ENCODE measurements around the gene CAPZB.

CAPZB gene

DNA sequence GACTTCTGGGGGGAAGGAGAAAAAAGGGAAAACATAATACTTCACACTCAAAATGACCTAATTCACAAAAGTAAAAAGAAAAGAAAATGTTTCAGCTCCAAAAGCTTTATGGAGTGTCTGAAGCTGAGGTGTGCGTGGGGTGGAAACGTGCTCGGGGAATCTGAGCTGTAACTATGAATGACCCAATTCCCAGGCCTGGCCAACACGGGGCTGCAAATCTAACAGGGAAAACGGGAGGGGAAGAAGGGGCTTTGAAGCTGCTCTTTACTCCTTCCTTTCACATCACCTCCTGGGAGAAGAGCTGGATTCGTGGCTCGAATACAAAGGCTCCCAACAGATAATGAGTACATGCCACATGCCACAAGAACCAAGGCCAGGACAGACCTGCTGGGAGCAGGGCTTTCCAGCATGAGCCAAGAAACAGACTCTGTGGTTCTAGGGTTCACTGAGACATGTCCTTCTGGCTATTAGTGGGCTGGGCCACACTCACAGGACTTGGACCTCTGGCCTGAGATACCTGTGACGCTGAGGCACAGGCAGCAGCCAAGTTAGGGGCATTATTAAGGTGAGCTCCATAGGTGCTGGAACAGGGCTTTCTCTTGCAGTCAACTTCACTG is 121.7 kb downstream of the CAPZB start:
- H3K9me3 ChIP-seq (ENCODE audit: control insufficient read depth, insufficient read depth, low read length) = no peaks in the 10 kb centered on the region
- H3K9ac ChIP-seq (ENCODE audit: low read depth, low read length) = no peak overlapping the region
- no peaks in the 10 kb centered on the region for H3K4me1 ChIP-seq (ENCODE audit: control insufficient read depth, insufficient read depth, low read length)

DNA sequence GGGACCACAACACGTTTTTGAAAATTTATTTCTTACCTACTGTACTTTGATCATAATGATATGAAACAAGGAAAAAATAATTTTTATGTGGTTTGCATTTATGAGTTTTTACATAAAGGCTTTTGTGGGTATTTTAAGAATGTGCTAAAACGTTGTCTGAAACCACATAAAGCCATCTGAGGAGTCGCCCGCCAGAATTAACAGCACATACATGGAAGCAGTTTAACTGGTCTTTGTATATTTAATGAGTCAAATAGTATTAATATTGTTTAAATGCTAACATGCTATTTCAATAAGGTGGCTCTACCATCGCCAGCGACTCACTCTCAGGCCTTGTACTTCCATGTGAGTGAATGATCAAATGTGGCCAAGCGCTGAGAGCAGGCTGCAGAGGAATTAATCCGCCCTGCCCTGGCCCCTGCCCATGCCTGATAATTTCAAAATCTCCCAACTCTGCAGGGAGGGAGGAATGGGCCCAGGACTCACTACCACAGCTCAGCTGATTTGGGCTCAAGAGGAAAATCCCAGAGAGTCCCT is 123.7 kb downstream of the CAPZB start:
- H3K9ac ChIP-seq (ENCODE audit: low read depth, low read length) = no peak overlapping the region

More for the DNA sequence above, 121.7 kb downstream of the CAPZB start:
- Histone ChIP-seq H3K36me3 (ENCODE audit: control insufficient read depth, insufficient read depth, low read length) (no peaks in the 10 kb centered on the region), H3K4me3 (ENCODE audit: low read depth, low read length) (no peak overlapping the region), H3K27me3 (ENCODE audit: control insufficient read depth, insufficient read depth, low read length) (no peaks in the 10 kb centered on the region)

DNA sequence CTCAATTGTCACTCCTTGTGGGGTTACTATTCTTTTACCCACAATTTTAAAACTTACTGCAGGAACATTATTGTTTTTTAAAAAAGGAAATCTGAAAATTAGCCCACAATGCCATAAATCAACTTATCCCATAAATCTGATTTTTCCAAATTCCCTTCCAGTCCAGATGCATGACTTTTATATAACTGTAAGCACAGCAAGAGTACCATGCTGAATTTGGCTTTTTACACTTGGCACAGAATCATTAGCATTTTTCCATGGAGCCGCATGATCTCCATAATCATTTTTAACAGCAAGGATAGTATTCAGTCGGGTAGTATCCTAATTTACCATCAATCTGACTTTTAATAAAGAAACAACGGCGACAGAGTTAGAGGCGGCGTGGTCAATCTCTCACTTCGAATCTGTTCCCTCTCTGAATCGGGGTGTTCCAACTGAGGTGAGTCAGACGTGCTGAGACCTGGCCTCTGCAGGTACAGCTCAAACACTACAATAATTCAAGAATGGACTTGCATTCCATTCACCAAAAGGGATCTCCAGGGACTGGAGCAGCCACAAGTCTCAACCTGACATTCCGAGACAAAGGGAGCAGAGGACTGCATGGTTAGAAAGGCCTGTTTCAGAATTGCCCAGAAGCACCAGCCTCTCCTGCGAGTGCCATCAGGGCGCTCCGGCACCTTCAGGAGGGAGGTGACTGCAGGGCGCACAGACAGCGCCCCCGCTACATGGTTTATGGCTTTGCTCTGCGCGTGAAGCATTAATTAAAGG is 124.3 kb downstream of the CAPZB start:
- Histone ChIP-seq H3K4me3 (ENCODE audit: low read depth, low read length) (no peak overlapping the region), H3K9me3 (ENCODE audit: control insufficient read depth, insufficient read depth, low read length) (no peaks in the 10 kb centered on the region), H3K27me3 (ENCODE audit: control insufficient read depth, insufficient read depth, low read length) (no peaks in the 10 kb centered on the region)

More for the DNA sequence above, 123.7 kb downstream of the CAPZB start:
- Histone ChIP-seq H3K4me3 (ENCODE audit: low read depth, low read length) (no peak overlapping the region), H3K9me3 (ENCODE audit: control insufficient read depth, insufficient read depth, low read length) (no peaks in the 10 kb centered on the region), H3K4me1 (ENCODE audit: control insufficient read depth, insufficient read depth, low read length) (no peaks in the 10 kb centered on the region), H3K27me3 (ENCODE audit: control insufficient read depth, insufficient read depth, low read length) (no peaks in the 10 kb centered on the region), H3K36me3 (ENCODE audit: control insufficient read depth, insufficient read depth, low read length) (peaks cover under 1% of the 10 kb centered on the region)

DNA sequence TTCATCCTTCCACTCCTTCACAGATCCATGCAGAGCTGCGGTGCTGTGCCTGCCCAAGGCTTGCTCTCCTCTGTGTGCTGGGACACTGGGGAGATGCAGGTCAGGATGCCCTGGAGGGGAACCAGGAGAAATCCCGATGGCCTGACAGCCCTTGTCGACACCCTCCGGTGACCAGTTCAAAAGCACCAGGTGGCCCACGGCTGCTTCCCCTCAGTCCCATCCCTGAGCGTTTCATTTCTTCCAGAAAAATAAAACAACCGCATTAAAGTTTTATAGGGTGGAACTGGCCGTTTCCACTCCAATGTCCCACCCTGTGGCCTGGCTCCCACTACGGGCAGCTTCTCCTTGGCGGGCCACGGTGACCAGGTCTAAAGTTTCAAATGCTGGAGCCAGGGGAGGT is 124.9 kb downstream of the CAPZB start:
- Histone ChIP-seq H3K9me3 (ENCODE audit: control insufficient read depth, insufficient read depth, low read length) (no peaks in the 10 kb centered on the region), H3K36me3 (ENCODE audit: control insufficient read depth, insufficient read depth, low read length) (peaks cover 13% of the 10 kb centered on the region), H3K4me3 (ENCODE audit: low read depth, low read length) (no peak overlapping the region), H3K4me1 (ENCODE audit: control insufficient read depth, insufficient read depth, low read length) (no peaks in the 10 kb centered on the region), H3K27me3 (ENCODE audit: control insufficient read depth, insufficient read depth, low read length) (no peaks in the 10 kb centered on the region), H3K9ac (ENCODE audit: low read depth, low read length) (no peak overlapping the region)

More for the DNA sequence above, 124.3 kb downstream of the CAPZB start:
- Histone ChIP-seq H3K36me3 (ENCODE audit: control insufficient read depth, insufficient read depth, low read length) (peaks cover 7% of the 10 kb centered on the region), H3K9ac (ENCODE audit: low read depth, low read length) (no peak overlapping the region), H3K4me1 (ENCODE audit: control insufficient read depth, insufficient read depth, low read length) (no peaks in the 10 kb centered on the region)

DNA sequence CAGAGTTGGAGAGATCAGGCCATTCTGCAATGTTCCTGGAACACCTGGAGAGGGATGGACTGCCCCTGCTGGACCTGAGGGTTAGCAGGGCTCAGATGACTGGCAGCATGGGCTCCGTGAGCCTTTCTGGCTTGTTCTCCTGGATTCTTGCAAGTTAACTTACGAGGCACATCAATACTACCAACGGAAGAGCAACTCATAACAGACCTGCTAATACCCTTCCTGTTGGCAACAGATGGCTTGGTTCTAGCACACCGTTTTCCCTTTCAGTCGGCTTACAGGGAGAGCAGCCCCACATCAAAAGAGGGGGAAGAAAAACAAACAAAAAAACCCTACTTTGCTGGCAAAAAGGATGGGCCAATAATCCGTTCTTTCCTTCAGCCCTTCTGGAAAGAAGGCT is 125.3 kb downstream of the CAPZB start:
- H3K9ac ChIP-seq (ENCODE audit: low read depth, low read length) = no peak overlapping the region
- H3K4me3 ChIP-seq (ENCODE audit: low read depth, low read length) = no peak overlapping the region
- H3K4me1 ChIP-seq (ENCODE audit: control insufficient read depth, insufficient read depth, low read length) = no peaks in the 10 kb centered on the region
- peaks cover 15% of the 10 kb centered on the region for H3K36me3 ChIP-seq (ENCODE audit: control insufficient read depth, insufficient read depth, low read length)
- no peaks in the 10 kb centered on the region for H3K27me3 ChIP-seq (ENCODE audit: control insufficient read depth, insufficient read depth, low read length)
- no peaks in the 10 kb centered on the region for H3K9me3 ChIP-seq (ENCODE audit: control insufficient read depth, insufficient read depth, low read length)

DNA sequence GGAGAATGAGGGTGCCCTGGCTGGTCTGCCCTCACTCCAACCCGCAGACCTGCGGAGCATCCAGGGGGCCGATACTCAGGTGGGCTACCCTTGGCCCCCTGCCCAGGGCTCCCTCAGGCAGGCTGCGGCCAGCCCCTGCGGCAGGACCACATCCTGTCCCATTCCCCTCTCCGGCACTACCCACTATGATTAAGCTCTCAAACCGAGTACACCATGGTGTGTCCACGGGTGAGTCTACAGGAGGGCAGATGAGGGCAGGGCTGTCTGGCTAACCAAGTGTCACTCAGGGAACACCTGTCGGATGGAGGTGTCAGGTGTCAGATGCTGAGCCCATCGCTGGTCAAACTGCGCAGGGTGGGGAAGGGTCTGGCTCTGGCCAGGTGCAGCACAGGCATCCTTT is 126.0 kb downstream of the CAPZB start:
- H3K4me3 ChIP-seq (ENCODE audit: low read depth, low read length) = no peak overlapping the region
- H3K9ac ChIP-seq (ENCODE audit: low read depth, low read length) = no peak overlapping the region
- no peaks in the 10 kb centered on the region for H3K9me3 ChIP-seq (ENCODE audit: control insufficient read depth, insufficient read depth, low read length)
- peaks cover 5% of the 10 kb centered on the region for H3K4me1 ChIP-seq (ENCODE audit: control insufficient read depth, insufficient read depth, low read length)
- H3K27me3 ChIP-seq (ENCODE audit: control insufficient read depth, insufficient read depth, low read length) = no peaks in the 10 kb centered on the region
- peaks cover 21% of the 10 kb centered on the region for H3K36me3 ChIP-seq (ENCODE audit: control insufficient read depth, insufficient read depth, low read length)

DNA sequence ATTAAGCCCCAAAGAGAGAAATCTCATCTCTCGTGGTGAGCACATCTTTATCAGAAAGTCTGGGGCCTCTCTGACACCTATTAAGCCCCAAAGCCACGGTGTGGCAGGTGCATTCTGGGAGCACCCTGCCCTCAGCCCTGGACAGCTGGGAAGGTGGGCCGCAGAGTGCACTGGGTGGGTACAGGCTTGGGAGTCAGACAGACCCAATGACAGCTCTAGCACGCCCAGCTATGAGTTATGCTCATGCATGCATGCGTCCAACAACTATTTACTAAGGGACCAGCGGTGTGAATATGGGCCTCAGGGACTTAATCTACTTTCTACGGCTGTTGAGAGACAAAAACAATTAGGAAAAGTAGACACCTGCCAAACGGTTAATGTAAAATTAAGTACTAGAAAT is 126.6 kb downstream of the CAPZB start:
- H3K9me3 ChIP-seq (ENCODE audit: control insufficient read depth, insufficient read depth, low read length) = no peaks in the 10 kb centered on the region
- H3K27me3 ChIP-seq (ENCODE audit: control insufficient read depth, insufficient read depth, low read length) = no peaks in the 10 kb centered on the region
- peaks cover 11% of the 10 kb centered on the region for H3K4me1 ChIP-seq (ENCODE audit: control insufficient read depth, insufficient read depth, low read length)
- peaks cover 21% of the 10 kb centered on the region for H3K36me3 ChIP-seq (ENCODE audit: control insufficient read depth, insufficient read depth, low read length)
- no peak overlapping the region for H3K4me3 ChIP-seq (ENCODE audit: low read depth, low read length)
- H3K9ac ChIP-seq (ENCODE audit: low read depth, low read length) = no peak overlapping the region

DNA sequence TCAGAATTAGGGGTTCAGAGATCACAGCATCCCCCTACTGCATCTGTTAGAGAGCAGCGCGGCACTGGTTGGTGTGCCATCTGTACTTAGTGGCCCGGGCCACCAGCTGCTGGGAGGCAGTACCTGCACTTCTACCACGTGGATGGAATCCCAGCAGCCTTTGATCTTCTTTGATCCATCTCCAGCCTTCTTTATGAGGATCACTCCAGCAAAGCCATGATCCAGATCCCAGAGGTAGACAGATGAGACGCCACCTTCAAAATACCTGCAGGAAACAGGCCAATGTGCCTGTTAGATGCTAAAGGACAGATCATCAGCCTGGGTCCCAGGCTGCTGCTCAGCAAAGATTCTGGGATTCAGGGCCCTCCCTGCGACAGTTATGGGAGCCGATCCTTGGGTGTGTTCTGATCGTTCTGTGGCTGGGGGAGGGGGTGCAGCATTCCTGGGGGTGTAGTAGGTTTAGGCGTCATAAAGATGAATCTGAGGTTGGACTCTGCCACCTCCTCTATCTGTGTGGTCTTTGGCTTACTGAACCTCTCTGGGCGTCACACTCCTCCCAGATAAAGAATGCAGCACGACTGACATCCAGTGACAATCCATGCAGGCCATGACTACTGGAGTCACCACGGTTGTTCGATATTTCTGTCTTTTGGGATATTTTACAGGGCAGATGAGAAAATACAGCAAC is 127.9 kb downstream of the CAPZB start:
- peaks cover 28% of the 10 kb centered on the region for H3K36me3 ChIP-seq (ENCODE audit: control insufficient read depth, insufficient read depth, low read length)

DNA sequence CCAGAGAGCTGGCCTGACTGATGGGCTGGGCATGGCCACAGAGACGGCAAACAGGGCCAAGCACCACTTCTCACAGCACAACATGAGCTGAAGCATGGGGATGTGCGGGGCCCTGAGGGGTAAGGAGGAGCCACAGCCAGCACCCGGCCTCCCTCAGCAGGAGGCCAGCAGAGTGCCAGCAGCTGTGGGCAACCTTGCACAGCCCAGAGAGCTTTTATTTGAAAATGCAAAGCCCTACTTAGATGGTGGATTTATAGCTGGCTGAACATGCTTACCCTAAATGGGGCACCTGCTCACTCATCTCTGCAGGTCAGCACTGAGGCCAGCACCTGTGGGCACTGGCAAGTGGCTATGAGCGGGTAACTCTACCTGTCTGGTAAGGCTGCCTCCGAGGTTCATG is 129.1 kb downstream of the CAPZB start:
- Histone ChIP-seq H3K4me3 (ENCODE audit: low read depth, low read length) (no peak overlapping the region), H3K9me3 (ENCODE audit: control insufficient read depth, insufficient read depth, low read length) (no peaks in the 10 kb centered on the region), H3K9ac (ENCODE audit: low read depth, low read length) (no peak overlapping the region), H3K4me1 (ENCODE audit: control insufficient read depth, insufficient read depth, low read length) (peaks cover 16% of the 10 kb centered on the region), H3K27me3 (ENCODE audit: control insufficient read depth, insufficient read depth, low read length) (no peaks in the 10 kb centered on the region), H3K36me3 (ENCODE audit: control insufficient read depth, insufficient read depth, low read length) (peaks cover 36% of the 10 kb centered on the region)

More for the DNA sequence above, 127.9 kb downstream of the CAPZB start:
- H3K27me3 ChIP-seq (ENCODE audit: control insufficient read depth, insufficient read depth, low read length) = no peaks in the 10 kb centered on the region
- H3K4me1 ChIP-seq (ENCODE audit: control insufficient read depth, insufficient read depth, low read length) = peaks cover 16% of the 10 kb centered on the region
- H3K9ac ChIP-seq (ENCODE audit: low read depth, low read length) = no peak overlapping the region
- no peak overlapping the region for H3K4me3 ChIP-seq (ENCODE audit: low read depth, low read length)
- H3K9me3 ChIP-seq (ENCODE audit: control insufficient read depth, insufficient read depth, low read length) = no peaks in the 10 kb centered on the region

DNA sequence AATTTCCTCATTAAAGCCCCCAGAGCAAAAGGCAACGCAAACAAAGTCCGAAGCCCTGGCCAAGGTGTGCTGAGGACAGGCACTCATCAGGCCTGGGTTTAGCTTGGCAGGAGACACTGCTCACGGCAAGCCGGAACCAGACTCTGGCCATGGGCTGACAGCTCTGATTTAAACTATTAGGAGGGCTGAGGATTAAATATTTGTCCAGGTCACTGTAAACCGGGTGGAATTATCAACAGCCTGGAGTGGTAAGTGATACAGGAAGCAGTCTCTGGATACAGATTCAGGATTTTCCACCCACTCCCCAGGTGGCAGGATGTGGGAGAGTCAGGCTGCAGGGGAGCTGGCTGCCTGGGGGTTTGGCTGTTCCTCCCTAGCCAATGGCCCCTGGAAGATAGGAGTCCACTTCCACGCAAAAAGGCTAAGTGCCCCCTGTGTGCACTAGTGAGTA is 130.8 kb downstream of the CAPZB start:
- no peaks in the 10 kb centered on the region for H3K9me3 ChIP-seq (ENCODE audit: control insufficient read depth, insufficient read depth, low read length)
- no peaks in the 10 kb centered on the region for H3K27me3 ChIP-seq (ENCODE audit: control insufficient read depth, insufficient read depth, low read length)
- H3K36me3 ChIP-seq (ENCODE audit: control insufficient read depth, insufficient read depth, low read length) = peaks cover 42% of the 10 kb centered on the region
- no peak overlapping the region for H3K9ac ChIP-seq (ENCODE audit: low read depth, low read length)
- H3K4me1 ChIP-seq (ENCODE audit: control insufficient read depth, insufficient read depth, low read length) = peaks cover 16% of the 10 kb centered on the region
- H3K4me3 ChIP-seq (ENCODE audit: low read depth, low read length) = no peak overlapping the region

DNA sequence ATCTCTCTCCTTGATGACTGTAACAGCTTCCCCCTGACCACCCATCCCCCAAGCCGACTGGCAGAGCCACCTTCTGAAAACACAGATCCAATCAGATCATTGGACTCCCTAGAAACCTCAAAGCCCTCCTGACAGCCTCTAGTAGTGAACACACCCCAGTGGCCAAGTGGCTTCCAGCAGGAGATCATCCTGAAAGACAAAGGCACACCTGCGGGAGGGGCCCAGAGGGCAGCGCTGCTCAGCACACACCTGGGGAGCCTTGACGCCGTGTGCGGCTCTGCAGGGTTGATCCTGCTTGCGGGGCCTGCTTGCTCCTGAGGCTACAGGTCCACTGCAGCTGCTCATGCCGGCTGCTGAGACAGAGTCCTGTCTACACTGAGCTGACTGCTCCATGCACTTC is 131.7 kb downstream of the CAPZB start:
- Histone ChIP-seq H3K4me1 (ENCODE audit: control insufficient read depth, insufficient read depth, low read length) (peaks cover 16% of the 10 kb centered on the region), H3K4me3 (ENCODE audit: low read depth, low read length) (no peak overlapping the region), H3K9me3 (ENCODE audit: control insufficient read depth, insufficient read depth, low read length) (no peaks in the 10 kb centered on the region), H3K9ac (ENCODE audit: low read depth, low read length) (no peak overlapping the region), H3K27me3 (ENCODE audit: control insufficient read depth, insufficient read depth, low read length) (no peaks in the 10 kb centered on the region), H3K36me3 (ENCODE audit: control insufficient read depth, insufficient read depth, low read length) (peaks cover 46% of the 10 kb centered on the region)

Data from iPS-15b (cell line).